ENCODE results near the gene MSX1.

The MSX1 gene

DNA sequence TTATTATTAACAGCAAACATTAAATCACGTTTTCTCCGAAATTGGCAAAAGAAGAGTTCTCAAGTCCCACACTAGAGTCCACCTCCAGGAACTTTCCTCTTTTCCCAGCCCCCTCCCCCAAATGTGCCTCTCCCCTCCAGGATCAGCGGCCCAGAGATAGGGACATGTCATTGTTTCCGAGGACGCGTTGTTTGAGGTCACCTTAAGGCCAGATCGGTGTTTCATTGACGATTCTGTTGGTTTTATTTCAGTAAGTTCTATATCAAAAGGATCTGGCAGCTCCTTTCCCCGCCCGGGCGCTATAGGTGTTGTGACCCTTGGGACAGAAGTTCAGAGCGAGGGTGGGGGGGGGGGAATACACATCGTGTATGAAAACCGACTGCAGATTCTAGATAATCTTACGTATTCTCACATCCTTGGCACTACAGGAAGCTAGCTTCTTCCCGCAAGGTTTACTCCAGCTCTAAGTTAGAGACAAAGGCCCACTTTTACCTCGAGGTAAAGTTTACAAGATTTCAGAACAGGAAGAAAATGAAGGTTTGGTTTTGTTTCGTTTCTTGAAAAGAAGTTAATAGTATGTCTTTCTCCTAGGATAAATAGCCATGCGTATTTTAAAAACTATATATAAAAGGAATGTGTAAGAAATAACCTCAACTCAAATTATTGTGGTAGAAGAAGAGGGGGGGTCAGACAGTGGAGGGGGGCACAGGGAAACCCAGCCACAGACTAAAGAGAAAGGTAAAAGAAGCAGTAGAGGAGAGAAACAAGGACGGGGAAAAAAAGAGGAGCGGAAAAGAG lies 739 bp upstream of the MSX1 start:
- Histone ChIP-seq H3K4me1 (peaks cover 4% of the 10 kb centered on the region; the same call in 1 of the 2 replicates), H3K4me3 (ENCODE audit: low read depth, low read length) (peak overlapping the region; percentile 48), H3K9me3 (no peaks in the 10 kb centered on the region; the same call in 1 of the 2 replicates), H3K36me3 (no peaks in the 10 kb centered on the region), H3K27me3 (peaks cover 96% of the 10 kb centered on the region)
- no peak for DNase-seq
- TF ChIP-seq, protein P1, sequence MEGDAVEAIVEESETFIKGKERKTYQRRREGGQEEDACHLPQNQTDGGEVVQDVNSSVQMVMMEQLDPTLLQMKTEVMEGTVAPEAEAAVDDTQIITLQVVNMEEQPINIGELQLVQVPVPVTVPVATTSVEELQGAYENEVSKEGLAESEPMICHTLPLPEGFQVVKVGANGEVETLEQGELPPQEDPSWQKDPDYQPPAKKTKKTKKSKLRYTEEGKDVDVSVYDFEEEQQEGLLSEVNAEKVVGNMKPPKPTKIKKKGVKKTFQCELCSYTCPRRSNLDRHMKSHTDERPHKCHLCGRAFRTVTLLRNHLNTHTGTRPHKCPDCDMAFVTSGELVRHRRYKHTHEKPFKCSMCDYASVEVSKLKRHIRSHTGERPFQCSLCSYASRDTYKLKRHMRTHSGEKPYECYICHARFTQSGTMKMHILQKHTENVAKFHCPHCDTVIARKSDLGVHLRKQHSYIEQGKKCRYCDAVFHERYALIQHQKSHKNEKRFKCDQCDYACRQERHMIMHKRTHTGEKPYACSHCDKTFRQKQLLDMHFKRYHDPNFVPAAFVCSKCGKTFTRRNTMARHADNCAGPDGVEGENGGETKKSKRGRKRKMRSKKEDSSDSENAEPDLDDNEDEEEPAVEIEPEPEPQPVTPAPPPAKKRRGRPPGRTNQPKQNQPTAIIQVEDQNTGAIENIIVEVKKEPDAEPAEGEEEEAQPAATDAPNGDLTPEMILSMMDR (IDR thresholded peaks at IDR 0.05; ENCODE audit: low read depth, low read length): no peak

DNA sequence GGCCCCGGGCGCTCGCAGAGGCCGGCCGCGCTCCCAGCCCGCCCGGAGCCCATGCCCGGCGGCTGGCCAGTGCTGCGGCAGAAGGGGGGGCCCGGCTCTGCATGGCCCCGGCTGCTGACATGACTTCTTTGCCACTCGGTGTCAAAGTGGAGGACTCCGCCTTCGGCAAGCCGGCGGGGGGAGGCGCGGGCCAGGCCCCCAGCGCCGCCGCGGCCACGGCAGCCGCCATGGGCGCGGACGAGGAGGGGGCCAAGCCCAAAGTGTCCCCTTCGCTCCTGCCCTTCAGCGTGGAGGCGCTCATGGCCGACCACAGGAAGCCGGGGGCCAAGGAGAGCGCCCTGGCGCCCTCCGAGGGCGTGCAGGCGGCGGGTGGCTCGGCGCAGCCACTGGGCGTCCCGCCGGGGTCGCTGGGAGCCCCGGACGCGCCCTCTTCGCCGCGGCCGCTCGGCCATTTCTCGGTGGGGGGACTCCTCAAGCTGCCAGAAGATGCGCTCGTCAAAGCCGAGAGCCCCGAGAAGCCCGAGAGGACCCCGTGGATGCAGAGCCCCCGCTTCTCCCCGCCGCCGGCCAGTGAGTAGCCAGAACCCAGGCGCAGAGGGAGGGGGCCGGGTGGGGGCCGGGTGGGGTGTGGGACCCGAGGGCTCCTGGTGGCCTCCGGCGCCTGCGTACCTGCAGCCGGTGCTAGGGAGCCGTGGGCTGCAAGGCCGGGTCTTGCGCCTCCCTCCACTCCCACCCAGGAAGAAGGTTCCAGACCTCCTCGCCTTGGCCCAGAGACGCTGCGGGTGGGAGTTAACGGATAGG lies 534 bp downstream of the MSX1 start:
- peak; percentile 37 for DNase-seq
- no peaks in the 10 kb centered on the region; the same call in 1 of the 2 replicates for H3K4me1 ChIP-seq

DNA sequence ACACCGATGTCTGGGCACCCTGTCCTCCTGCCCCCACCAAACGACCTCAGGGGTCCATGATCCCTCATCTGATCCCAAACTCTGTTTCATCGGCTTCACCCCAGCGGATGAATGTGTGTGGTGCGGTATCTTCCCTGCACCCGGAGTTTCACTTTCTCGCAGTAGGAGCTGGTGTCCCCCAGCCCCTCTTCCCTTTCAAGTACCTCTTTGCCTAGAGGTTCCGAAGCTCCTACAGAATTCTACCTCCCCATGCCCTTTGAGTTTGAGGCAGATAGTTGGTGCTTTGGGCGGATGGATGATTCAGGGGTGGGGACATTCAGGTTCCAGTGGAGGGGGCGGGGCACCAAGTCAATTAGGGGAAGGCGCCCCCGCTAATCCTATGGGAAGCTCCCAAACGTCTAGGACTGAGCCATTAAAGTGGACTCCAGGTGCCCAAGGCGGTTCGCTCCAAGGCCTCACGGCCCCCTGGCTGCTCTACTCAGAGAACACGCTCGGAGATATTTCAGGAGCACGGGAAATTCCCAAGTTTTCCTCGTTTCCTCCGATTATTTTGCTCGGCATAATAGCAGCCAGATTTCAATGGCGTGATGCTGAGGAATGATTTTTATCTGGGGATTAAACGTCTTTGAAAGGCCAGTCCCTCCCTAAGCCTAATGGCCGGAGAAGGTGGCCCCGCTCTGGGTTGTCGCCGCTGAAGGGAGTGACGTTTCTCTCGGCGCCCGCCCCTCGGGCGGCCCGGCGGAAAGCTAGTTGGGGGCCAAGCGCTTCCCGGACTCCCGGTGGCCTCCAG lies 1.3 kb downstream of the MSX1 start:
- TF ChIP-seq, protein P1 (IDR thresholded peaks at IDR 0.05; ENCODE audit: low read depth, low read length): no peak
- Histone ChIP-seq H3K27me3 (peaks cover 96% of the 10 kb centered on the region), H3K36me3 (no peaks in the 10 kb centered on the region), H3K4me1 (no peaks in the 10 kb centered on the region; the same call in 1 of the 2 replicates), H3K4me3 (ENCODE audit: low read depth, low read length) (peak overlapping the region; percentile 55), H3K9me3 (no peaks in the 10 kb centered on the region; the same call in 1 of the 2 replicates)
- no peak for DNase-seq

More for the DNA sequence above, 534 bp downstream of the MSX1 start:
- TF ChIP-seq, protein P1 (IDR thresholded peaks at IDR 0.05; ENCODE audit: low read depth, low read length): no peak
- Histone ChIP-seq H3K4me3 (ENCODE audit: low read depth, low read length) (peak overlapping the region; percentile 55), H3K27me3 (peaks cover 96% of the 10 kb centered on the region), H3K36me3 (no peaks in the 10 kb centered on the region), H3K9me3 (no peaks in the 10 kb centered on the region; the same call in 1 of the 2 replicates)

DNA sequence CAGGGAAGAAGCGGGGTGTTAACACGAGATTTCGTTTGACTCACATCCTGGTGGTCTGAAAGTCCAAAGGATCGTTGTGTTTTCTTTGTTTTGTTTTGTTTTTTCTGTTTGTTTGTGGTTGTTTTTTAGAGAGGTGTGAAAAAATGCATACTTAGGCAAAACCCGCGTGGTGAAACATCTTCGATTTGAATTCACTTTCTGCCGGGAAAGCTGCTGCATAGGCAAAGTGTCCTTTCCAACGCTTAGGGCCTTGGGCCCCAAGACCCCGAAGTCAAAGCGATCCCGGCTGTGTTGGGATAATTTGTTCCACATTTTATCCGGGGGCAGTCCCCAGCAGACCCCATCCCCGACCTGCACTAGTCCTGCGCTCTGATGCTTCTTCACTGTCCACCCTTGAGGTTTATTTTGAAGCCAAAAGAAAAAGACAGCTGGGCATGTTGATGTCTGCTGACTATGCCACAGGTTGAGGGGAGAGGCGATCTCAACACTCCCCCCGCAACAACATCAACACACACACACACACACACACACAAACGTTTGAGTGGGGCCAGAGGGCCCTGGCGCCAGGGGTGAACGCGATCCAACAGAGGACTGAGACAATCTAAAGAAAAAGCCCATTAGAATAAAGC lies 2.0 kb downstream of the MSX1 start:
- DNase-seq: no peak
- Histone ChIP-seq H3K9me3 (no peaks in the 10 kb centered on the region; the same call in 1 of the 2 replicates), H3K4me3 (ENCODE audit: low read depth, low read length) (peak overlapping the region; percentile 55; the same call in 1 of the 2 replicates), H3K36me3 (no peaks in the 10 kb centered on the region), H3K27me3 (peaks cover 96% of the 10 kb centered on the region), H3K4me1 (no peaks in the 10 kb centered on the region; the same call in 1 of the 2 replicates)
- TF ChIP-seq, protein P1 (IDR thresholded peaks at IDR 0.05; ENCODE audit: low read depth, low read length): no peak

DNA sequence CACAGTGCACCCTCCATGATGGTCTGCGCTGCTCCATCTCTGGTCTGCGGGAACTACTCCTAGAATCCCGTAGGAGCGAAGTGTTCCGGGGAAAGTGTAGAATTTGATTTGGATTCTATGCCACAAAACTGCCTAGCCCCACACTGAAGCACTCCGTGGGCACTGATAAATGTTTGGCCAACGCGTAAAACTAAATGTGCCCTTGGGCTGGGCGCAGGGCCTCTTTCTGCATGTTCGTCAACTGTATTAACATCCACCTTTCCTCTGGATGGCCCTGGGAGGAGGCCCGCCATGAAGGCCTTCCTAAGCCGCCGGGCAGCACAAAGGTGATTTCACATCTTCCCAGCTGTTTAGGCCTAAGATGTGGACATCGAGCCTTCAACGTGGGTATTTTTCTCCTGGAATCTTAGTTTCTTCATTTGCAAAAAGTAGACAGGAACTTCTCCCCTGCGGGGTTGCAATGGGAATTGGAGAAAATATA lies 2.6 kb downstream of the MSX1 start:
- Histone ChIP-seq H3K4me3 (ENCODE audit: low read depth, low read length) (no peak overlapping the region), H3K27me3 (peaks cover 97% of the 10 kb centered on the region), H3K4me1 (no peaks in the 10 kb centered on the region; the same call in 1 of the 2 replicates), H3K36me3 (no peaks in the 10 kb centered on the region), H3K9me3 (no peaks in the 10 kb centered on the region; the same call in 1 of the 2 replicates)
- no peak for DNase-seq
- TF ChIP-seq, protein P1 (IDR thresholded peaks at IDR 0.05; ENCODE audit: low read depth, low read length): no peak
